ENCODE results near the gene ACTL6A.

The ACTL6A gene

DNA sequence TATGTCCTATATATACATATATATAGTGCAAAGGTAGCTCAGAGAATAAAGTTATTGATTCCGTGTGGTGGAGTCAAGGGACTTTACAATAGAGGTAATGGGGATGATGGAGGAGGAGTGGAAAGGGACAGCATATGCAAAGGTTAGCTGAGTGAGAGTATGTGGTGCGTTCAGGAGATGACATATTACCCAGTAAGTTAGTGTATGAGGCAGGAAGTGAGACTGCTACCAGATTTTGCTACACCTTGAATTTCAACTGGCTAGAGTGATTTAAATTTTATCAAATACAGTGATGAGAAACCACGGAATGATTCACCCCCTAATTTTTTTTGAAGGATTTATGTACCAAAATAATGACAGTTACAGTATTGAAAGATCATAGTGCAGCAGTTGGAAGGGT is 2.8 kb downstream of the ACTL6A start:
- H3K27ac ChIP-seq (ENCODE audit: low read length), result peak overlapping the region; percentile 12; the same call in 1 of the 2 replicates
- H3K4me1 ChIP-seq (ENCODE audit: insufficient read depth, low read length), result peaks cover 43% of the 10 kb centered on the region
- H3K9ac ChIP-seq (ENCODE audit: low read depth, low read length), result no peak overlapping the region
- no peaks in the 10 kb centered on the region for H3K9me3 ChIP-seq (ENCODE audit: insufficient read depth, low read length, severe bottlenecking)
- H3K4me2 ChIP-seq (ENCODE audit: insufficient read depth, low read length), result peak overlapping the region; percentile 77; the same call in 1 of the 2 replicates
- DNase-seq (no peak), ATAC-seq (ENCODE audit: insufficient read depth, low read depth) (no peak)
- H2AFZ ChIP-seq (ENCODE audit: low read depth, low read length), result no peak overlapping the region
- H3K4me3 ChIP-seq (ENCODE audit: low read depth in 1 of 2, low read length in 2 of 2), result no peak overlapping the region
- H3K27me3 ChIP-seq (ENCODE audit: insufficient read depth, low read length, poor library complexity), result no peaks in the 10 kb centered on the region
- H3K79me2 ChIP-seq (ENCODE audit: insufficient read depth, low read length), result peaks cover 69% of the 10 kb centered on the region
- TF ChIP-seq EZH2 (IDR thresholded peaks at IDR 0.05; ENCODE audit: borderline replicate concordance, low read depth, low read length, severe bottlenecking), result no peak
- TF ChIP-seq, protein P1, sequence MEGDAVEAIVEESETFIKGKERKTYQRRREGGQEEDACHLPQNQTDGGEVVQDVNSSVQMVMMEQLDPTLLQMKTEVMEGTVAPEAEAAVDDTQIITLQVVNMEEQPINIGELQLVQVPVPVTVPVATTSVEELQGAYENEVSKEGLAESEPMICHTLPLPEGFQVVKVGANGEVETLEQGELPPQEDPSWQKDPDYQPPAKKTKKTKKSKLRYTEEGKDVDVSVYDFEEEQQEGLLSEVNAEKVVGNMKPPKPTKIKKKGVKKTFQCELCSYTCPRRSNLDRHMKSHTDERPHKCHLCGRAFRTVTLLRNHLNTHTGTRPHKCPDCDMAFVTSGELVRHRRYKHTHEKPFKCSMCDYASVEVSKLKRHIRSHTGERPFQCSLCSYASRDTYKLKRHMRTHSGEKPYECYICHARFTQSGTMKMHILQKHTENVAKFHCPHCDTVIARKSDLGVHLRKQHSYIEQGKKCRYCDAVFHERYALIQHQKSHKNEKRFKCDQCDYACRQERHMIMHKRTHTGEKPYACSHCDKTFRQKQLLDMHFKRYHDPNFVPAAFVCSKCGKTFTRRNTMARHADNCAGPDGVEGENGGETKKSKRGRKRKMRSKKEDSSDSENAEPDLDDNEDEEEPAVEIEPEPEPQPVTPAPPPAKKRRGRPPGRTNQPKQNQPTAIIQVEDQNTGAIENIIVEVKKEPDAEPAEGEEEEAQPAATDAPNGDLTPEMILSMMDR (IDR thresholded peaks at IDR 0.05; ENCODE audit: borderline replicate concordance, extremely low read depth, low read length, poor library complexity, severe bottlenecking), result no peak
- H3K36me3 ChIP-seq (ENCODE audit: insufficient read depth, low read length), result peaks cover 12% of the 10 kb centered on the region
- peaks cover 34% of the 10 kb centered on the region; the same call in 1 of the 2 replicates for H4K20me1 ChIP-seq (ENCODE audit: insufficient read depth, low read length)

DNA sequence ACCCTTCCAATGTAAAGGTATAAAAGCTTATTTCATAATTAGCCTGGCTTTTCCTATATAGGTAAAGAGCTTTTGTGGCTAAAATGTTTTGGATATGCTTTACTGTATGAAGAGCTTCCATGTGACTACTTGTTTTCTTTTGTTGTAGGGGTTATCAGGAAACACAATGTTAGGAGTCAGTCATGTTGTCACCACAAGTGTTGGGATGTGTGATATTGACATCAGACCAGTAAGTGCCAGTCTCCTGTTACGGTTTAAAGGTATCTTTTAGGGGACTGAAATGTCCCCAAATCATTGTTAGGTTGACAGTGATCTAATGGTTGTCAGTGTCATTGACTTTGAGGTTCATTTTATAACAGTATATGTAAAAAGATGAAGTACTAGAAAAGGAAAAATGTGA is 18.3 kb downstream of the ACTL6A start:
- H3K9me3 ChIP-seq (ENCODE audit: insufficient read depth, low read length, severe bottlenecking), result no peaks in the 10 kb centered on the region
- 0 out of 2 replicates have a peak, but pooled peaks cover 4% of the 10 kb centered on the region for H3K79me2 ChIP-seq (ENCODE audit: insufficient read depth, low read length)
- no peak overlapping the region for H3K4me3 ChIP-seq (ENCODE audit: low read depth in 1 of 2, low read length in 2 of 2)
- H4K20me1 ChIP-seq (ENCODE audit: insufficient read depth, low read length), result no peaks in the 10 kb centered on the region
- DNase-seq, result no peak
- no peak for TF ChIP-seq EZH2 (IDR thresholded peaks at IDR 0.05; ENCODE audit: borderline replicate concordance, low read depth, low read length, severe bottlenecking)
- TF ChIP-seq, protein P1 (IDR thresholded peaks at IDR 0.05; ENCODE audit: borderline replicate concordance, extremely low read depth, low read length, poor library complexity, severe bottlenecking), result no peak
- H3K27ac ChIP-seq (ENCODE audit: low read length), result no peak overlapping the region
- no peak overlapping the region for H2AFZ ChIP-seq (ENCODE audit: low read depth, low read length)
- ATAC-seq (ENCODE audit: insufficient read depth, low read depth), result no peak
- H3K4me2 ChIP-seq (ENCODE audit: insufficient read depth, low read length), result no peak overlapping the region
- no peaks in the 10 kb centered on the region for H3K4me1 ChIP-seq (ENCODE audit: insufficient read depth, low read length)
- peaks cover 91% of the 10 kb centered on the region for H3K36me3 ChIP-seq (ENCODE audit: insufficient read depth, low read length)
- no peak overlapping the region for H3K9ac ChIP-seq (ENCODE audit: low read depth, low read length)
- H3K27me3 ChIP-seq (ENCODE audit: insufficient read depth, low read length, poor library complexity), result no peaks in the 10 kb centered on the region

DNA sequence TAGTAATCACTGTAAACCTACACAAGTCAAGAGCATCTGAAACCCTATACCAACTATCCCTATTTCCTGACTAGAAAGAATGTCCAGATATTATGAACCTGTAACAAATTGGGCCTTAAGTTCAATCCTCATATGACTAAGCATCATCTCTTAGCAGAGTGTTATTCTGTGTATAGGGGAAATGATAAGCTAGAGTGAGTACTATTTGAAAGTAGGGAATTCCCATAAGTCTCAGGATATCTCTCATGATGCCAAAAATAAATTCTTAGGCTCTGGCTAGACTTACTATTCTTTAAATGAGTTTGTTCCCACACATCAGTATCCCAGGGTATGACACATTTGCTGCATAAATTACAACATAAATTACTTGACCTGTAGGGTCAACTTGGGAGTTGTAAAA is 26.4 kb downstream of the ACTL6A start:
- no peak for DNase-seq
- Histone ChIP-seq H4K20me1 (ENCODE audit: insufficient read depth, low read length) (no peaks in the 10 kb centered on the region), H3K27me3 (ENCODE audit: insufficient read depth, low read length, poor library complexity) (no peaks in the 10 kb centered on the region), H3K4me1 (ENCODE audit: insufficient read depth, low read length) (no peaks in the 10 kb centered on the region), H3K27ac (ENCODE audit: low read length) (no peak overlapping the region), H3K36me3 (ENCODE audit: insufficient read depth, low read length) (peaks cover 94% of the 10 kb centered on the region), H2AFZ (ENCODE audit: low read depth, low read length) (no peak overlapping the region), H3K9me3 (ENCODE audit: insufficient read depth, low read length, severe bottlenecking) (no peaks in the 10 kb centered on the region), H3K4me3 (ENCODE audit: low read depth in 1 of 2, low read length in 2 of 2) (no peak overlapping the region), H3K9ac (ENCODE audit: low read depth, low read length) (no peak overlapping the region), H3K79me2 (ENCODE audit: insufficient read depth, low read length) (0 out of 2 replicates have a peak, but pooled peaks cover 3% of the 10 kb centered on the region), H3K4me2 (ENCODE audit: insufficient read depth, low read length) (no peak overlapping the region)
- ATAC-seq (ENCODE audit: insufficient read depth, low read depth), result no peak
- TF ChIP-seq, protein P1 (IDR thresholded peaks at IDR 0.05; ENCODE audit: borderline replicate concordance, extremely low read depth, low read length, poor library complexity, severe bottlenecking), result no peak
- TF ChIP-seq EZH2 (IDR thresholded peaks at IDR 0.05; ENCODE audit: borderline replicate concordance, low read depth, low read length, severe bottlenecking), result no peak

DNA sequence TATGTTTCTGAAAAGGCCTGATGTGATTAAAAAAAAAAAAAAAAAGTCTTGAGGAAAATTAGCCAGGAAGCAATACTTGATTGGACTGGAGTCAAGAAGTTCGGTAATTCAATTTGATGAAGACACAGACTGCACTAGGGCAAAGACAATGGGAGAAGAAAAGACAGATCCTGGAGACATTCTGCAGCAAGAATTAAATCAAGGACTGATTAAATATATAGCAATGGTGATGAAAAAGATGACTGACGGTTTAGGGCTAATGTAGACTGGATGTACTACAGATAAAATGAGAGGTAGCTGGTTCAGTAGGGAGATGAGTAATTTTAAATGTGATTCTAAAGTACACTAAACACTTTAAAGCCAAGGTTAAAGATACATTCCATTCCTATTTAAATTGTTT is 27.9 kb downstream of the ACTL6A start:
- H3K9ac ChIP-seq (ENCODE audit: low read depth, low read length), result no peak overlapping the region
- no peaks in the 10 kb centered on the region for H4K20me1 ChIP-seq (ENCODE audit: insufficient read depth, low read length)
- H3K36me3 ChIP-seq (ENCODE audit: insufficient read depth, low read length), result peaks cover 92% of the 10 kb centered on the region
- no peak for ATAC-seq (ENCODE audit: insufficient read depth, low read depth)
- no peak overlapping the region for H2AFZ ChIP-seq (ENCODE audit: low read depth, low read length)
- H3K9me3 ChIP-seq (ENCODE audit: insufficient read depth, low read length, severe bottlenecking), result no peaks in the 10 kb centered on the region
- no peak overlapping the region for H3K4me2 ChIP-seq (ENCODE audit: insufficient read depth, low read length)
- H3K4me1 ChIP-seq (ENCODE audit: insufficient read depth, low read length), result no peaks in the 10 kb centered on the region
- no peaks in the 10 kb centered on the region for H3K27me3 ChIP-seq (ENCODE audit: insufficient read depth, low read length, poor library complexity)
- no peak overlapping the region for H3K27ac ChIP-seq (ENCODE audit: low read length)
- H3K4me3 ChIP-seq (ENCODE audit: low read depth in 1 of 2, low read length in 2 of 2), result no peak overlapping the region
- no peak for TF ChIP-seq EZH2 (IDR thresholded peaks at IDR 0.05; ENCODE audit: borderline replicate concordance, low read depth, low read length, severe bottlenecking)
- TF ChIP-seq, protein P1 (IDR thresholded peaks at IDR 0.05; ENCODE audit: borderline replicate concordance, extremely low read depth, low read length, poor library complexity, severe bottlenecking), result no peak
- DNase-seq, result no peak
- 0 out of 2 replicates have a peak, but pooled peaks cover 3% of the 10 kb centered on the region for H3K79me2 ChIP-seq (ENCODE audit: insufficient read depth, low read length)

All from DND-41 (cell line).